HG02885 (cell line): ENCODE data around the gene TGFB2.

Source experiments
- ATAC-seq: cut with Tn5 transposase; IDR thresholded peaks from one replicate; pipeline ENCODE4 v1.9.1; 2021; ENCODE audit warnings: mild to moderate bottlenecking; ENCODE audit not compliant: unreplicated experiment, poor library complexity

The TGFB2 gene

DNA sequence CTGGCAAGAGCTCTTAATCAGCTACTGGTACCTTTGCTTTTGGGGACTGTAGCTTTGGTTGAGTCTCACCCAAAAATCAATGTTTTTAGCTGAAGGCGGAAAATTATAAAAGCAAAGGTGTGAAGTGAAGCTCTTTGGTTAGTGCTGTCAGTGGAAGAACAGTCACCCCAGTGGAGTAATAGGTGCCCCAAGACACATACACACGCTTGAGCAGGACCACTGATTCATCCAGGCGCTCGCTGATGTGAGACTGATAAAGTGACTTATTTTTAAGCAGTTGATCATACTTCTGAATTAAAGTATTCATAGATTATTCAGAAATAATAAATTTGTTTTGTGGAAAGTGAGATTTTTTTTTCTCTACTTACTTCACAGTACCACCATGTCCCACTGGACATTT lies 37.1 kb downstream of the TGFB2 start:
- no peak for ATAC-seq

DNA sequence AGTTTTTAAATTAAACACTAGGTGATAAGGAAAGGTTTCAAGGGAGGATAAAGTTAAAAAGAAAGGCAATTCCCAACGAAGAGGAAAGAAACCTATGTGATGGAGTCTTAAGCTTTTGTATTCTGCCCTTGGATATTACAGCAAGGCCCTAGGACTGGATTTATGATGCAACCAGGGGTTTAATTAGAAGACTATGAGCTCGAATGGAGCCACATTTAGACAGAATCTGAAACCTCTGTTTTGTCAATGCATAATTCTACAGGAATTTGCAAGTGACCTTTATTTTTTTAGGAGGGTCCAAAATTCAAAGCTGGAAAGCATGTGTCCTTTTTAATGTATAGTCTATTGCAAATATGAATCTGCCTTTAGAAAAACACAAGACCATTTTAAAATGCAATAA lies 37.9 kb downstream of the TGFB2 start:
- ATAC-seq = no peak

DNA sequence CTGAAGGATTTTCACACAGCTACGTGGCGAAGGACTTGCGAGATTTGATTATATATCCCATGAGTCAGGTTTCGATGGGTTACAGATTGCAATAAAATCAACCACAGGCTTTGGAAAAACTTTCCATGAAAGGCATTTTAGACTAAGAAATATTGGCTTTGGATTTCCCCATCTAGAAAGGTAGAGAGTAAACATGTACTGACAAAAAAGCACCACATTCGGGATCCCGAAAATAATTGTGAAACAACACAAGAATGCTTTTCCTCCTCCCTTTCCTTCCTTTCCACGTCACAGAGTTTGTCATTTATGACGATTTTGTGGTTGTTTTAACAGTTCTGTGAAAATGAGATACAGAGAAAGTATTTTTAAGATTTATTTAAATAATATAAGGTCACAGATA lies 38.5 kb downstream of the TGFB2 start:
- no peak for ATAC-seq

DNA sequence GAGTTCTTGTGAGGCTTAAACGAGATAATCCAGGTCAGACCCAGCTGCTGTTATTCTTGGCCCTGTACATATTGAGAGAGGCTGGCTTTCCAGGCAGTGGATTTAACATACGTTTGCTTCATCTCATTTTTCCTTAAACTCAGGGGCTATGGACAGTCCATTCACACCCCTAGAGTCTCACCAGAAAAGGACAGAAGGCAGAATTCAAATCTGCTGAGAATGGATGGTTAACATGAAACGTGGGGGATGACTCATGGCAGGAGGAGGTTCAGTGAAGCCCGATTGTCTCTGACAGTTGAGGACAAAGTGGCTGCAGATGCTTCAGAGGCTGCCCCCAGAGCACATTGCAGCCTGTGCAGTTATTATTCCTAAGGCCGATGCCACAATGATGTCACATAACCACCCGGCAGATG lies 39.5 kb downstream of the TGFB2 start:
- no peak for ATAC-seq

- ATAC-seq = no peak
Observed at GRCh38 chr1:218388591-218388990, 43.5 kb downstream of the TGFB2 start.

- no peak for ATAC-seq
Observed at GRCh38 chr1:218390618-218391017, 45.5 kb downstream of the TGFB2 start.

DNA sequence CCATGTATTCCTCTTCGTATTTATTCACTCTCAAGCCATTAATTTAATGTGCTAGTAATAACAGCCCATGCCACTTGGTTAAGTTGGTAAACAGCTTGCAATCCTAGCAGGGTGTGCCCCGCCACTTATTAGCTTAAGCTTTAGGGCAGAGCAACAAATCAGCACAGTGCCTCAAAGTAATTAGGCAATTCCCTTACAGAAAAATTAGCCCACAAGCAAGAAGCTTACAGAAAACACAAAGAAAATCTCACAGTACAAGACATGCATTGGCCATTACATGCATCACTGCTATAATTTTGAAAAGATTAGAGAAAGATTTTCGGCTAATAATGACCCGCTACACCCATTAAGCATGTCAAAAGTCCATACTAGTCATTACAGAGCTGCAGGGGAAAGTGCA lies 47.6 kb downstream of the TGFB2 start:
- no peak for ATAC-seq

GRCh38 chr1:218394416-218394815 lies 49.3 kb downstream of the TGFB2 start:
- no peak for ATAC-seq

- ATAC-seq = no peak
Observed at GRCh38 chr1:218394989-218395388, 49.9 kb downstream of the TGFB2 start.

DNA sequence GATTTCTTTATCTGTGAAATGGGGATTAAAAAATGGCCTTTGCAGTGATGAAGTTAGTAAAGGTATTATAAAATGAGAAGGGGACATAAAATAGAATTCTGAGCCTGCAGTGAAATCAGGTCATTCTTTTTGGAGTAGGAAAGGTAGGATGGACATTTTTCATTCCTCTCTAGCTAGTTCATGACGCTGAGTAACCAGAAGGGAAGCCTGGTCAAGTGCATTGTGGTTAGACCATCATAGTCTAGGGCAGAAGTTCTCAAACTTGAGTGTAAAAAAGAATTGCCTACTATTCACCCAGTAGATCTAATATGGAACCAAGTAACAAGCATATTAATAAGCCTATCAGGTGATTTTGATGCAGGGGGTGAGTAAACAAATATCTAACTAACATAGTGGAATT lies 50.8 kb downstream of the TGFB2 start:
- ATAC-seq = no peak

DNA sequence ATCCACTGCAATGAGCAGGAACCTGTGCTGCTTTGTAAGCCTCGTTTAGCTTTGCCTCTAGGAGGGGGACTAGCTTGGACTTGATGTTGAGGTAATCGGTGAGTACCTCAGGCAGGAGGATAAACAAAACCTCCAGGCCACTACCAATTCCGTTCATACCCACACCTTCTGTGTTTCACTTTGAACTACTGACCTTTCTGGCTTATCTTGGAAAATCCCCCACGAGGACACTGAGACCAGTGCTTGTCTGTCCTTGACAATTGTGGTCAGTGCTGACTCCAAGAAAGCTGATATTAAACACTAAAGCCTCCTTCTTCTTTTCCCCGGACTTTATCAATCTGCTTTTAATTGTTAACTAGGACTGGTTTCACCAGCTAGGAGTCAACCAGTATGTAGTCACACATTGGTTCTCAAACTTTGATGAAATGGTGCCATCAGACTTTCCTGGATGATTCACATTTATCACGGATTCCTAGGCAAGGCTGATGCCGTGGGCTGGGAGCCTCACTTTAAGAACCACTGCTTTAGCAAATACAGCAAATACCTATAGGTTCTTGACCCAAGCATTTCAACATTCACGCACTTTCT lies 52.7 kb downstream of the TGFB2 start:
- ATAC-seq = no peak

- ATAC-seq = no peak
Observed at GRCh38 chr1:218400624-218401023, 55.5 kb downstream of the TGFB2 start.

- ATAC-seq = no peak
Observed at GRCh38 chr1:218401441-218401997, 56.4 kb downstream of the TGFB2 start.

GRCh38 chr1:218401998-218402785 lies 57.1 kb downstream of the TGFB2 start:
- no peak for ATAC-seq

DNA sequence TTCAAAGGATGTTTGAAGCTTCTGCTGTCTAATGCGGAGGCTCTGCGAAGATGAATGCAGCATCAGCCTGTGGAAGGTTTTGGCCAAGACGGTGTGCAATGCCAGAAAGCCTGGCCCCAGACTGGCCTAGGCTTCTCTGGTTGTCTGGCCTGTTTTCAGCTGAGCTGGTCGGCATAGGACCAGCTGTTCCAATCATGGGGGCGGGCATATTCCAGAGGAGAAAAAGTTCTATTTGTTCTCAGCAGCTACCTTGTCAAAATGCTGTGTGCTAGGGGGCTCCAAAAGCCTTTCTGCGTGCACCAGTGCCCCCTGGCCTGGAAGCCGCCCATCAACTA lies 57.6 kb downstream of the TGFB2 start:
- no peak for ATAC-seq

DNA sequence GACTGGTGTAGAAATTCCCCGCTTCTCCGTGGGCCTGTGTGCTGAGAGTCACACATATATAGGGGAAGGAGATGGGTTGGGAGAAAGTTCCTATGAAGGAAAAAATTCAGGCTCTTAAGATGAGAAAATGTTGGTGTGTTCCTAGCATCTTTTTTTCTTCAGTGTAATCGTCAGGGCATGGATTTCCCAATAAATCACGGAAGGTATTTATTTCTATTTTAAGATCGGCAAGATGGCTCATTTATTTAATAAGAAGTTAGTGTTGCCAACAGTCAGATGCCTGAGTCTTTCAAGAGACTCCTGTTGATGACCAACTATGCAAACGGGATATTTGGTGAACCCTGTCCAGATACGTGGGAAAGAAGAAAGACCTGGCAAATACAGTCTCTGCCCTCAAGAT lies 58.2 kb downstream of the TGFB2 start:
- ATAC-seq = no peak

GRCh38 chr1:218407630-218408029 lies 62.5 kb downstream of the TGFB2 start:
- no peak for ATAC-seq

DNA sequence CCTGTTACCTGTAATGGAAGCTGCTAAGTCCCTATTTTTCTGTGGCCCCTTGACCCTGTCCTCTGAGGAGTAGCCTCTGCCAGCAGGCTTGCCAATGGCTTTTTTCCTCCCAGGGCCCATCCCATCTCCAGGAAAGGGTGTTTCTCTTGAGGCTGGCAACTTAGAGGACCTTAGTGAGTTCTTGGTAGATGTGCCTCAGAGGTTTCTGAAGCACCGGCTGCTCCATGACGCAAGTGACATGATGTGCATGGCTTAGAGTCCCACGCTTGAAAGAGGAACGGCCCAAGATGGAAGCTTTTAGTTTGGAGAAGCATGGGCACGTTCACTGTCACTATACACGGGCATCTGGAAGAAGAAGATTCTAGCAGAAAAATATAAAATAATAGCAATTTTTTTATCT lies 63.0 kb downstream of the TGFB2 start:
- no peak for ATAC-seq

GRCh38 chr1:218408942-218409341 lies 63.8 kb downstream of the TGFB2 start:
- no peak for ATAC-seq

- ATAC-seq = no peak
Observed at GRCh38 chr1:218409946-218410510, 64.9 kb downstream of the TGFB2 start.

DNA sequence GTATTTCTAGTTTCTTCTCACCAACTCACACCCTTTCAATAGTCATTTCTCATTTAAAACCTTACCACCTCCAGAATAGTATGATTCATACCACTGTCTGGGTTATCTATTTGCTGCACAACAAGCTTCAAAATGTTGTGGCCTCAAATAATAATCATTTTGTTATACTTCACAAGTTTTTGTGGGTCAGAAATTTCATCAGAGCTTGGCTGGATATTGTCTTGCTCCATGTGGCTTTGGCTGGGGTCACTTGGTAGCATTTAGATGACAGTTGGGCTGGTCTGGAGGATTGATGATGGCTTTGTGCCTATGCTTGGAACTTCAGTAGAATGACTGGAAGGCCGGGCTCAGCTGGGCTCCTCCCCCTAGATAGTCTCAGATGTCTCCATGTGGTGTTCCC lies 66.0 kb downstream of the TGFB2 start:
- ATAC-seq = no peak

GRCh38 chr1:218412171-218412570 lies 67.0 kb downstream of the TGFB2 start:
- no peak for ATAC-seq
